GM18505 (cell line): ENCODE results near the gene ATXN3L.

ENCODE experiments used
- ATAC-seq: cut with Tn5 transposase; IDR thresholded peaks from one replicate; pipeline ENCODE4 v1.9.1; 2021; ENCODE audit not compliant: unreplicated experiment
- POLR2A ChIP-seq: IDR thresholded peaks from 4 replicates; pipeline ENCODE4 v1.6.1; 2011; ENCODE audit warnings: borderline replicate concordance; ENCODE audit not compliant: insufficient read depth, insufficient read length; ENCODE audit errors: extremely low read depth

Gene ATXN3L

GRCh38 chrX:13272426-13272825 lies 47.4 kb downstream of the ATXN3L start:
- no peak for ATAC-seq
- TF ChIP-seq POLR2A = no peak

GRCh38 chrX:13271511-13271910 lies 48.3 kb downstream of the ATXN3L start:
- TF ChIP-seq POLR2A = no peak
- ATAC-seq = no peak

- no peak for ATAC-seq
- TF ChIP-seq POLR2A = no peak
These were observed 49.5 kb downstream of the ATXN3L start for GRCh38 chrX:13270360-13270759.

- TF ChIP-seq POLR2A = no peak
- ATAC-seq = no peak
These were observed 51.0 kb downstream of the ATXN3L start for GRCh38 chrX:13268874-13269273.
